Esophagus muscularis mucosa (tissue), 3 donors: ENCODE measurements around the gene RPL26.

ENCODE experiments used
- CTCF ChIP-seq, 3 experiments: fragments of 200-600 bp in 2 of 3; fragments of 450-650 bp in 1 of 3; sonication (generic) in 2 of 3; IDR thresholded peaks; one replicate each; pipeline ENCODE4 v1.5.1; 2017 to 2019; ENCODE audit warnings: antibody characterized with exemption in 3 of 3, mild to moderate bottlenecking in 2 of 3, moderate library complexity in 1 of 3
- POLR2A ChIP-seq: fragments of 450-650 bp; IDR thresholded peaks from one replicate; pipeline ENCODE4 v1.6.1; 2017; ENCODE audit warnings: antibody characterized with exemption, moderate library complexity, mild to moderate bottlenecking, low read depth

GRCh38 chr17:8408371-8408770 is 25.4 kb upstream of the RPL26 start:
- TF ChIP-seq CTCF (IDR thresholded peaks at IDR 0.05) (no peak), POLR2A (no peak)
